Measurements from ENCODE around the gene HOXC11. TPM values are rescaled to one million over a fixed set of nuclear protein-coding genes. Genes with fewer than 3 reads are reported as not detected.

Gene HOXC11
- total RNA-seq, 4 donors from 2014 or later = not detected

- DNase-seq = no peak
- Histone ChIP-seq H3K4me1 (peaks cover 13 to 30% (median 15%) of the 10 kb centered on the region in 3 donors), H3K4me3 (no peak overlapping the region), H3K27ac (no peak overlapping the region), H3K36me3 (no peaks in the 10 kb centered on the region), H3K9me3 (no peaks in the 10 kb centered on the region), H3K27me3 (peaks cover 26 to 100% (median 75%) of the 10 kb centered on the region in 4 donors)
- intact Hi-C loops (cut with DNase I) = no loop called here
- 29 to 36% methylated on average over 14 of the region's 15 CpGs for WGBS, 2 donors
- TF ChIP-seq CTCF (IDR thresholded peaks at IDR 0.05) (no peak), POLR2A (IDR thresholded peaks at IDR 0.05) (no peak)
Measured at GRCh38 chr12:53980802-53981496, 8.0 kb downstream of the HOXC11 start.

GRCh38 chr12:53981634-53982565, 9.0 kb downstream of the HOXC11 start:
- Histone ChIP-seq H3K36me3 (no peaks in the 10 kb centered on the region), H3K27ac (no peak overlapping the region), H3K9me3 (no peaks in the 10 kb centered on the region), H3K4me1 (peaks cover 18 to 38% (median 20%) of the 10 kb centered on the region in 3 donors), H3K4me3 (no peak overlapping the region), H3K27me3 (peaks cover 32 to 100% (median 75%) of the 10 kb centered on the region in 4 donors)
- intact Hi-C loops (cut with DNase I) = no loop called here
- 22 to 23% methylated on average over 24 to 27 of the region's 30 CpGs for WGBS, 2 donors
- TF ChIP-seq POLR2A (IDR thresholded peaks at IDR 0.05) (no peak), CTCF (IDR thresholded peaks at IDR 0.05) (no peak)
- DNase-seq = no peak

GRCh38 chr12:53982648-53983567, 10.0 kb downstream of the HOXC11 start:
- Histone ChIP-seq H3K4me1 (peaks cover 18 to 35% (median 20%) of the 10 kb centered on the region in 3 donors), H3K27me3 (peaks cover 37 to 100% (median 78%) of the 10 kb centered on the region in 4 donors), H3K36me3 (no peaks in the 10 kb centered on the region), H3K27ac (no peak overlapping the region), H3K9me3 (no peaks in the 10 kb centered on the region), H3K4me3 (no peak overlapping the region)
- WGBS, 2 donors = 15 to 17% methylated on average over 19 to 24 of the region's 26 CpGs
- no peak for DNase-seq
- intact Hi-C loops (cut with DNase I) = no loop called here
- TF ChIP-seq CTCF (IDR thresholded peaks at IDR 0.05) (no peak), POLR2A (IDR thresholded peaks at IDR 0.05) (no peak)

DNA sequence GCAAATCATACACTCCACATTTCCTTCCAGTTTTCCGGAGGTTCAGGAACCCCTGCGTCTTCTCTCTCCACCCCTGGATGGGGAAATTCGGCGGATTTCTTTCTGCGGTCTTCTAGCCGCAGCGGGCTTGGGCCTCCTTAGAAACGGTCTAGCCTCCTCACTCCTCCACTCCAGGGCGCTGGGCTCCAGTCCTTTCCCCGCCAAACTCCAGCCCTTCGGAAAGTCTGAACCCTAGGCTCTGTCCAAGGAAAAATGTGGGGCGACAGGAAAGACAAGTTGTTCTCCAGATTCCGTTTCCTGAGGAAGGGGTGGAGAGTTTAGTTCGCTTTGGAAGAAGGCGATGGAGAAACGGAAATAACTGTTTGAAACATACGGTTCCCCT, 10.6 kb downstream of the HOXC11 start:
- intact Hi-C loops (cut with DNase I) = no loop called here
- H3K27ac ChIP-seq = no peak overlapping the region
- peaks cover 42 to 100% (median 78%) of the 10 kb centered on the region in 4 donors for H3K27me3 ChIP-seq
- TF ChIP-seq POLR2A (IDR thresholded peaks at IDR 0.05) = no peak
- TF ChIP-seq CTCF (IDR thresholded peaks at IDR 0.05) = no peak
- no peaks in the 10 kb centered on the region for H3K36me3 ChIP-seq
- H3K4me3 ChIP-seq = no peak overlapping the region
- DNase-seq = no peak
- H3K4me1 ChIP-seq = peaks cover 18 to 32% (median 20%) of the 10 kb centered on the region in 3 donors
- 7 to 16% methylated on average over 13 to 16 of the region's 17 CpGs for WGBS, 2 donors
- H3K9me3 ChIP-seq = no peaks in the 10 kb centered on the region

Measured in esophagus squamous epithelium (tissue), 5 donors.